Parathyroid adenoma (tissue), 2 donors: ENCODE measurements around the gene GRIK4.

Source experiments
- H2AFZ ChIP-seq: fragments of 300-600 bp; sonication (generic); one replicate; pipeline ENCODE4 v1.7.0; 2017; ENCODE audit warnings: antibody characterized with exemption, mild to moderate bottlenecking
- H3K27ac ChIP-seq: fragments of 300-600 bp; sonication (generic); one replicate; pipeline ENCODE4 v1.7.0; 2017
- H3K27me3 ChIP-seq: fragments of 300-600 bp; sonication (generic); one replicate; pipeline ENCODE4 v1.7.0; 2017; ENCODE audit warnings: low read length; ENCODE audit not compliant: control insufficient read depth, insufficient read depth
- H3K36me3 ChIP-seq: fragments of 300-600 bp; sonication (generic); one replicate; pipeline ENCODE4 v1.7.0; 2017; ENCODE audit warnings: low read length; ENCODE audit not compliant: control insufficient read depth, insufficient read depth
- H3K4me1 ChIP-seq: fragments of 300-600 bp; sonication (generic); one replicate; pipeline ENCODE4 v1.7.0; 2017; ENCODE audit warnings: control low read depth
- H3K4me2 ChIP-seq: fragments of 300-600 bp; sonication (generic); one replicate; pipeline ENCODE4 v1.7.0; 2017; ENCODE audit warnings: low read length
- H3K4me3 ChIP-seq: fragments of 300-600 bp; sonication (generic); one replicate; pipeline ENCODE4 v1.7.0; 2017; ENCODE audit warnings: low read depth, low read length
- H3K79me2 ChIP-seq: fragments of 300-600 bp; sonication (generic); one replicate; pipeline ENCODE4 v1.7.0; 2017; ENCODE audit warnings: control low read depth
- H3K9ac ChIP-seq: fragments of 300-600 bp; sonication (generic); one replicate; pipeline ENCODE4 v1.7.0; 2017; ENCODE audit warnings: mild to moderate bottlenecking
- H3K9me3 ChIP-seq: fragments of 300-600 bp; sonication (generic); one replicate; pipeline ENCODE4 v1.7.0; 2017; ENCODE audit warnings: low read length; ENCODE audit not compliant: control insufficient read depth
- CTCF ChIP-seq: fragments of 300-600 bp; sonication (generic); IDR thresholded peaks from one replicate; pipeline ENCODE4 v1.7.0; 2017; ENCODE audit warnings: antibody characterized with exemption, mild to moderate bottlenecking
- donor health status: primary hyperparathyroidism.

Gene GRIK4

GRCh38 chr11:120556797-120557196 lies 45.2 kb downstream of the GRIK4 start:
- H2AFZ ChIP-seq: no peak overlapping the region
- no peak overlapping the region for H3K27ac ChIP-seq
- no peak overlapping the region for H3K9ac ChIP-seq
- H3K79me2 ChIP-seq: no peaks in the 10 kb centered on the region
- H3K36me3 ChIP-seq: no peaks in the 10 kb centered on the region
- H3K9me3 ChIP-seq: no peaks in the 10 kb centered on the region
- H3K4me3 ChIP-seq: no peak overlapping the region
- H3K4me2 ChIP-seq: no peak overlapping the region
- TF ChIP-seq CTCF: no peak
- H3K4me1 ChIP-seq: no peaks in the 10 kb centered on the region
- no peaks in the 10 kb centered on the region for H3K27me3 ChIP-seq

DNA sequence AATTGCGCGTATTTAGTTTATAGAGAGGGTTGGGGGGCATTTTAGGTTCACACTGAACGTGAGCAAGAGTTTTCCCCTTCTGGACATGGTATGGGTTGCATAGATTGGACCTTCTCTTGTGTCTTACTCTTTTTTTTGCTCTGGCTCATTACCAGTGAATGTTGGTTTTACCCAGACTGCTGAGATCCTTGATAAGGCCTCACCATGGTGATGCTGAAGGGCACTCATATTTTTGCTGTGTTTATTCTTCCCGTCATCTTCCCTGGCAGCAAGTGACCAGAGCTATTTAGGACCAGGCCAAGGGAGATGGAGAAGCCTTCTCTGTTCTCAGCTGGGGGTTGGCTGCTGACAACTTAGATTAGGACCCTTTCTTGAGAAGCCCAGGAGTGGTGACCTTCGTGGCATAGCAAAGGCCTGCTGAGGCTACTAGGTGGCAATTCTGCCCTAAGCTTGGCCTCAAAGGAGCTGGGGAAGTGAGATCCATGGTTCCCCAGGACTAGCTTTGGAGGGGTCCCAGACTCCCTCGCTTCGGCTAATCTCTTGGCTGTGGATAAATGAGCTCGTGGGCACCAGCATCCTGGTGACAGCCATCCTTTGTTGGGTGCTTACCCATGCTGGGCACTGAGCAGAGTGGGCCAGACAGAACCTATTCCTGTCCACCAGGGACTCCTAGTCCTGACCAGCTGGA lies 47.3 kb downstream of the GRIK4 start:
- no peak overlapping the region for H2AFZ ChIP-seq
- H3K4me2 ChIP-seq: no peak overlapping the region
- H3K9me3 ChIP-seq: no peaks in the 10 kb centered on the region
- H3K27ac ChIP-seq: no peak overlapping the region
- no peak overlapping the region for H3K4me3 ChIP-seq
- H3K4me1 ChIP-seq: no peaks in the 10 kb centered on the region
- H3K36me3 ChIP-seq: no peaks in the 10 kb centered on the region
- H3K79me2 ChIP-seq: no peaks in the 10 kb centered on the region
- no peak overlapping the region for H3K9ac ChIP-seq
- H3K27me3 ChIP-seq: no peaks in the 10 kb centered on the region
- no peak for TF ChIP-seq CTCF

DNA sequence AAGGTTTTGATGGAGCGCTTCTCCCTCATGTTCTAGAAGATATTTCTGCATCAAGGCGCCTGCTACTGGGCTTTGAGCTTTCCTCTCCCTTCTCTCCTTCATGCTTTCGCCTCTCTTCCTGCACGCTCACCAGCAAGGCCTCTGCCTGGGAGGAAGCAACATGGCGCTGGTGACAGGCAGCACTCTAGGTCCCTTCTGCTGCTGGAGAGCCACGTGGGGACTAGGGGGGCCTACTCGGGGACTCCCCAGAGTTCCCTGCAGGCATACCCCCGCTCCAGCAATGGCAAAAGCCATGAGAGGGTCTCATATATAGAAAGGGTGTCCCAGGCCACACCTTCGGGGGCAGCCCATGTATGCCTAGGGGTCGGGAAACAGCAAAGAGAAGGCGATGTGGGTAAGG lies 49.7 kb downstream of the GRIK4 start:
- TF ChIP-seq CTCF: no peak
- Histone ChIP-seq H3K9ac (no peak overlapping the region), H2AFZ (no peak overlapping the region), H3K27ac (no peak overlapping the region), H3K27me3 (no peaks in the 10 kb centered on the region), H3K4me1 (no peaks in the 10 kb centered on the region), H3K4me3 (no peak overlapping the region), H3K79me2 (no peaks in the 10 kb centered on the region), H3K36me3 (no peaks in the 10 kb centered on the region), H3K4me2 (no peak overlapping the region), H3K9me3 (no peaks in the 10 kb centered on the region)

DNA sequence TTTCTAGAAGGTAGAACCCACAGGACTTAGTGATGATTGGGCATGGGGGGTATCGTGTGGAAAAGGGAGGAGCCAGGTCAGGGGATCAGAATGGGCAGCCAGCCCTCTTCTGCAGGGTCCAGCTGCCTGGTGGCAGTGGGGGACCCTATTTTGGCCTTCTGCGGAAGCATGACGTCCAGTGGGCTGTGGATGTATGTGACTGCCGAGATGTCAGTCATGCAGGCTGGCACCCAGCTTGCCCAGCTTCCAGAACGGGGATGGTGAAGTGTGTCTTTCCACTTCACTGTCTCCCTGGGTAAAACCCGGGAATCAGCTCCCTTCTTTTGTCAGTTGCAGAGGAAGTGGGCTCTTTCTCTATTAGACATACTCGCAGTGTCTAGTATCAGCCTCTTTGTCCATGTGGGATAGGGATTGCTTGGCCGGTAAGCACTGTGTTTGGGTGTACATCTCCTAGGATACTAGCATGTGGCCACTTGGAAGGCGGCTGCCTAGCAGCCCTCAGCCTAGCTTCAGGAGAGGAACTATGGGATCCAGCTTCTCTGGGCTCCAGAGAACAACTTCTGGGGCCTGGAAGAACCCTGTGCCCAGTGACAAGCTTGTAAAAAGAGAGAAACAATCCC lies 51.4 kb downstream of the GRIK4 start:
- no peaks in the 10 kb centered on the region for H3K79me2 ChIP-seq

More for the DNA sequence above, 51.4 kb downstream of the GRIK4 start:
- Histone ChIP-seq H3K36me3 (no peaks in the 10 kb centered on the region), H2AFZ (no peak overlapping the region), H3K4me3 (no peak overlapping the region), H3K9me3 (no peaks in the 10 kb centered on the region), H3K27me3 (no peaks in the 10 kb centered on the region), H3K4me1 (no peaks in the 10 kb centered on the region), H3K9ac (no peak overlapping the region), H3K27ac (no peak overlapping the region), H3K4me2 (no peak overlapping the region)
- TF ChIP-seq CTCF: no peak
